GM18507 (cell line): ENCODE measurements around the gene PDE4D.

Source experiments
- DNase-seq: peaks from one replicate; pipeline ENCODE4 v3.0.0; 2011; ENCODE audit warnings: low read depth; ENCODE audit not compliant: insufficient read length; ENCODE audit errors: extremely low spot score
- FAIRE-seq: peaks from 2 replicates; lab custom pipeline; 2011; peaks lifted over from hg19 to GRCh38; lab: Jason Lieb, UNC

Gene PDE4D

DNA sequence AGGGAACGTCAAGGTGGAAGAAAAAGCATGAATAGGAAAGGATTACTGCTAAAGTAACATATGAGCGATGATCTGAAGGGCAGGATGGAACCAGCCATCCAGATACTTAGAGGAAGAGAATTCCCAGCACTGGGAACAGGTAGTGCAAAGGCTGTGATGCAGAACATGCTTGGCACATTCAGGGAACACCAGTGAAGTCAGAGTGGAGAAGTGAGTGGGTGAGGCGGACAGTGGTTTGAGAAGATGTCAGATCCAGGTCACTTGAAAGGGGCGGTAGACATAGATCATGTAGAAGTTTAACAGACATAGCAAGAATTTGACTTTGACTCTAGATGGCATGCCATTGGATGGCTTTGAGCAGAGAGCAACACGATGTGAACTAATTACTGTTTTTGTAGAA lies 374.2 kb downstream of the PDE4D start:
- no peak for DNase-seq
- FAIRE-seq: no peak

DNA sequence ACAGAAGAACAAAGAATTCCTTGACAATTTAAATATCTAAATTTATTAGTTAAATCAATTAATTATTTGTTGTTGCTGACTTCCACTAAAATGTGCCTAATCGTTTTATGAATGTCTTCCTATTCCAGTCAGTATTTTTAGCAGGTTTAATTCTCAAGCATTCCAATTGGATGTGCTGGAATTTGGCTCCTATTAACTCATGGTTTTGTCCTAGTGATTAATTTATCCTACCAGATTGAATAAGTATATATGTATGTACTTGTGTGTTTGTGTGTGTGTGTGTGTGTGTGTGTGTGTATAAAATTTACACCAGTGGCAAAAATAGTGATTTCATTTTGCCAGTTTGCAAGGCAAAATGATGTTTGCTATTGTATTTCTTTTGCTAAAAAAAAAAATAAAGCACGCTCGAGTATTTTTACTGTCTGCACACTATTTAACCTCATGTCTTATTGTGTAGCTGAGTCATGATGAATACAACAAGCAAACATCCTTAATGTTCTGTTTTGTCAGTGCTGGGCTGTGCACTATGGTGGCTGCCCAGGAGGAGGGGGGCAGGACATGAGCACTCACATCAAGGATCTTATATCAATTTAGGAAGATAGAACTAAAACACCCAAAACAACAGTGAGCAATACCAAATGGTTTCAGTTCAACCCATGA lies 375.5 kb downstream of the PDE4D start:
- no peak for DNase-seq
- FAIRE-seq: no peak

DNA sequence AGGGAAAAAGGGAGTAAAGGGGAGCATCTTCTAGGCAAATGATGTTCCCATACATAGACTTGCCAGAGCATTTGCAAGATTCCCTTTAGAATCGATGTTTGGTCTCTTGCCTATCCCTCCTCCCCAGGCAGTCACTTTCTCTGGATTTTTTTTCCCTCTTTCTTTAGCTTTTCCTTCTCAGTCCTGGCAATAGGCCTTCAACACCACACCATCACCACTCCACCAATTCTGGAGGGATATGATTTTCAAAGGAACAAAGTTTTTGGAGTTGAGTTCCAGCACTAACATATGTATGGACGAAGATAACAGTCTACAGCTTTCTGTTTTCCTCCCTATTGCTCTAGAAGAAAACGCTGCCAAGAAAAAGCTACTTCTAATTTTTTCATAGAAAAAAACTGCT lies 377.4 kb downstream of the PDE4D start:
- DNase-seq: no peak
- FAIRE-seq: no peak

DNA sequence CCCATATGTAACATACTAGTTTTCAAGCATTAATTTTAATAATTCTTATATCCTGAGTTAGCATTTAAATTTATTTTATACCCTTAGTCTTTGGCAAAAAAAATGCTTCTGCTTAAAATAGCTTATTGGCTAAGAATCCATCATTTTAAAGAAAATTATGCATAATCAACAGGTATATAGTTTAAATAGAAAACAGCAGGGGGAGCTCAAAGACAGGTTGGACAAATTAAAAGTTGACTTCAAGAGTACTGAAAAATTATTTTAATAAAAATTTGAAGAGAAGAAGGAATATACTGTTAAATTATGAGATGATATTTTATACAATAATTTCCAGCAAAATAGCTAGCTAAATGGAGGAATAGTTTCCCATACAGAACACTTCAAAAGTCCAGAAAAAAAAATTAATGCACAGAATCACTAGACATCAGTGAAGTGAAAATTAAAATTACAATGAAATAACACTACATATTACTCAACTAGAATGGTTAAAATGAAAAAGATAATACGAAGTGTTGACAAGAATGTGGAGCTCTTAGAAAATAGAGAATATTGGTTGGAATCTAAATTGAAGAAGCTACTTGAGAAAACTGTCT lies 387.1 kb downstream of the PDE4D start:
- no peak for DNase-seq
- FAIRE-seq: no peak

DNA sequence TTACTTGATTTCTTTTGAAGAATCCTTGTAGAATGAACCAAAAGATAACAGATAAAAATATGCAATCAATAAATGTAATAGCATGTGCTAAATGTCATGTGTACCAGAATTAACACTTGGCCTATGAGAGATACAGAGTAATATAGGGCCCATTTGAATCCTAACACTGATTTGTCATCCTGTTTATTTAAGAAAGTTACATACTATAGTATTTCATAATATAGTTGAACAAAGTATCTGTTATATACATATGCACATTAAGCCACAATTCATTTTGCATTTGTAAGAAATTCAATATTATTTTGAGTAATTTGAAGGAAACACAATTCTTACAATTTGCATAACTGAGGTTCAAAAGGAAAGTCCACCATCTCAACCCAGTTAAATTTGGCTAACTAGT lies 389.5 kb downstream of the PDE4D start:
- FAIRE-seq (no peak), DNase-seq (no peak)

DNA sequence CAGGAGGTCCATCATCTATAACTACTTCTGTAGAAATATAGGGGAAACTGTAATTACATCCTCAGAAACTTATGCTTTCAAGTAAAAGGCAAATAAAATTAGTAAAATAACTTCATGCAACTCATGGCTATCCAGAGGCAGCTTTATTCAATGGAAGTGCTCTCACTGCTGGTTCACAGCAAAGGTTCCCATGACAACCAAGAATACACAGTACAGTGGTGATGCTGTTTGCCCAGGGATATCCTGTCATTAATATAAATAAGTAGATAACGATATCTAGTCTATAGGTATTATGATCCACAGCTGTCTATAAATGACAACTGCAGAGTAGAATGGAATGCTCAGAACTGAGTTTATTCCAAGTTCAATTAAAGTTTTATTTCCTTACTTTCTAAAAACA lies 390.3 kb downstream of the PDE4D start:
- FAIRE-seq: no peak

DNA sequence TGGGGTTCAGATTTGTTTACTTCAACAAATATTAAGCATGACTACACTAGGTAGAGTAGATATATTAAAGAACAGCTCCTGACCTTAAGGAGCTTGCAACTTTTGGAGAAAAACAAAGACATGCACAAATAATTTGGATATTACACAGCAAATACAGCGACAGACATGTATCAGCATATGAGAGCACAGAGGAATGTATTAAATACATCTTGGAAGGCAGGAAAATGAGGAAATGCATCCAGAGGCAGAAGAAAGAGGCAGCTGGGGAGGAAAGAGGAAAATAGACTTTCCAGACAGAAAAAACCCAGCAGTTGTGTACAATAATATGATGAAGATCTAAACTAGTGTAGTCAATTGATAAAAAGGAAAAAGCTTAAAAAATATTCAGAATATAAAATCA lies 392.2 kb downstream of the PDE4D start:
- FAIRE-seq: no peak
- no peak for DNase-seq

More for the DNA sequence above, 390.3 kb downstream of the PDE4D start:
- DNase-seq: no peak

DNA sequence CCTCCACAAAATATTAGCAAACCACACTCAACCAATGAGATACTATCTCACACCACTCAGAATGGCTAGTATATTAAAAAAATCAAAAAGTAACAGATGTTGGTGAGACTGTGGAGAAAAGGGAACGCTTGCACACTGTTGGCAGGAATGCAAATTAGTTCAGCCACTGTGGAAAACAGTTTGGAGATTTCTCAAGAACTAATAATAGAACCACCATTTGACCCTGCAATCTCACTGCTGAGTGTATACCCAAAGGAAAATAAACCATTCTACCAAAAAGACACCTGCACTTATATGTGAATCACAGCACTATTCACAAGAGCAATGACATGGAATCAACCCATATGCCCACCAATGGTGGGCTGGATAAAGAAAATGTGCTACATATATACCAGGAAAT lies 393.5 kb downstream of the PDE4D start:
- no peak for FAIRE-seq
- no peak for DNase-seq

DNA sequence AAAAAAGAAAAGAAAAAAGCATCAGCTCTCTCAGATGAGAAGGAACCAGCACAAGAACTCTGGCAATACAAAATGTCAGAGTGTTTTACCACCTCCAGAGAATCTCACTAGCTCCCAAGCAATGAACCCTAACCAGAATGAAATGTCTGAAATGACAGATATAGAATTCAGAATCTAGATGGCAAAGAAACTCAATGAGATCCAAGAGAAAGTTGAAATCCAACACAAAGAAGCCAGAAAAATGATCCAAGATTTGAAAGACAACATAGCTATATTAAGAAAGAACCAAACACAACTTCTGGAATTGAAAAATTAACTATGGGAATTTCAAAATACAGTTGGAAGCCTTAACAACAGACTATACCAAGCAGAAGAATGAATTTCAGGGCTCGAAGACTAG lies 396.3 kb downstream of the PDE4D start:
- no peak for FAIRE-seq

DNA sequence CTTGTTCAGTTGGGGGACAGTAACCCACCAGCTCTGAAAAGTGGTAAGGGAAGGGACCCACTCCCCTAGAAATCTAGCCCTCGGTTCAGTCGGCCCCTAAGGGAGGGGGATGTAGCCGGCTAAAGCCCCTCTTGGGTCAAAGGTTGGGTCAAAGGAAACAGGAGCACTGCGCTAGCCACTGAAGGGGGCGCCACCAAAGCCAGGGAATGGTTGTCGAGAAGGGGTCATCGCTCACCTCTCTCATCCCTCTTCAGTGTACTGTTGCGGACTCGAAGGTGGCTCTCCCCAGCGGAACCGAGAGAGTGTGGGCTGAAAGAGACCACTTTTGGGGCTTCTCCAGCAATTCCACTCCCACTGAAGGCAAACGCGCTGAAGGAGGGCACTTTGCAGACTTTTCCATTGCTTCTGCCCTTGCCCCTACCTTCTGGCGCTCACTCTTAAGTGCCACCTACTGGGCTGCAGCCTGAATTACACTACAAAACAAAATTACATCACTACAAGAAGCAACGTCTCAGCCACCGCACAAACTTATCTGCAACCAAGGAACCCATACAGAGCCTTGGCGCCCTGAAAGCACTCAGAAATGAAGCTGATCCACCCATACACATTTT lies 396.9 kb downstream of the PDE4D start:
- FAIRE-seq (peak; percentile 31), DNase-seq (peak; percentile 2)

More for the DNA sequence above, 396.3 kb downstream of the PDE4D start:
- no peak for DNase-seq

DNA sequence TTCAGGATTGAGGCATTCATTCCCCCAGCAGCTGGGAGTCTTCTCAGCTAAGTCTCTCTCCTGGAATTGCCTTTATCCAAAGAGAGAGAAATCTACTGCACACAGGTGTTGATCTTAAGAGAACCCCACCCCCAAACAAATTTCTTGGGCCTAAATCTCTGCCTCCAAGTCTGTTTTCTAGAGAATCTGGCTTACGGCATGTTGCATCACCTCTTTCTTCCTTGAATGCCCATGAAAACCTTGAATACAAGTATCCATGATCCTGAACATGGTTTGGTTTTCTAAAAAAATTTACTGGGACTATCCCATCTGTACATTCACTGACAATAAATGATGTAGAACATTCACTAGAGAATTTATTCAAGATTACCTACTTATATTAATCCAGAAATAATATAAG lies 401.6 kb downstream of the PDE4D start:
- FAIRE-seq: no peak
- DNase-seq: no peak

DNA sequence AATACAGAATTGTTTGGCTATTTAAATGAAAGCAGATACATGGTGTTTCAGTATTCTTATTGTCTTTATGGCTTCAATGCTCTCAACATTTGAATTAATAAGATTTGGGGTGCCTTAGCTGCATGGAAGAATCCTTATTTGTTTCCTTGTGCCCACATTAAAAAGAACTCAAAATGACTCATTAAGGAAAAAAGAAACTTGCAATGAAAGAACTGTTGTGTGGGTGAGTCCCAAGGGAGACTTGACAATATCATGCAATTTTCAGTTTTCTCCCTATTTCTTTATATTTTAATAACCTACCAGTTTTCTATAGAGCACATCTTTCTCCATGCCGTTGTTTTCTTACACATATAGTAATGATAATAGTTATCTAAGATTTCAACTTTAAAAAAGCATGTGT lies 404.0 kb downstream of the PDE4D start:
- DNase-seq (no peak), FAIRE-seq (no peak)

DNA sequence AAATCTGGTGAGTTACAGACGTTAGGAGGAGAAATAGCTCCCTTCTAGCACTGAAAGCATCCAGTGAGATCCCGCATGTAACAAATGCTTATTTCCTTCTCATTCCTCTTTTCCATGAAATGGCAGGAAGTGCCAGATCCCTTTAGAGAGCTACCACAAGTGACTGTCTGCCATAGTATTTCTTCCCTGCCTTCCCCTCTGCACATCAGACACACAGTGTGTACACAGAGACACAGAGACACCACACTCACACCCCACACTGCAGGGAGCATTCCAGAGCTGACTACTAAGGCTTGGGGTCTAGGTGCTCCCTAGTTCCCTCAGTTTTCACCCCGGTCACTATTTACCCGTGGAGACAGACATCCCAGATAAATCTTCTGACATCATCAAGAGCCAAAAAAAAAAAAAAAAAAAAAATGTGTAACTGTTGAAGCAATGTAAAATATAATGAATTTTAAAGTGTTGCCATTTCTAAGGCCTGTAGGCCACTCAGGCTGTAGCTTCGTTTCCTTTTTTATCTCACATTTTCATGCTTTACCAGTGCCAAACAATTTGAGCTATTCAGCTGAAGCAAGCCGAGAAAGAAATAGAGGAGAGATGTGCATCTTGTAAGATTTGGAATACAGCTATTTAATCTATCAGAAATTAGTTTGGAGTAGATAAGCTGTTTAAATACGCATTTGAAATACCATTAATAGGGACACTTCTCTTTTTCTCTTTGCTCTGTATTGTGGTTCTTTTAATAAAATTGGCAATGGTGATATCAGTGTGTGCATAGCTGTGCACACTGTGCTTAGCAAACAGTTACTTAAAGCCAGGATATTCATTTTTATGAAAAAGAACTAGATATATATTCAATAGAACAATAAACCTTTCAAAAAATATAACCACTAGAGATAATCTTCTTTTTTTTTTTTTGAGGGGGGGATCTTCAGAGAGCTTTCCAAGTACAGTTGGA lies 405.5 kb downstream of the PDE4D start:
- no peak for FAIRE-seq
- no peak for DNase-seq

DNA sequence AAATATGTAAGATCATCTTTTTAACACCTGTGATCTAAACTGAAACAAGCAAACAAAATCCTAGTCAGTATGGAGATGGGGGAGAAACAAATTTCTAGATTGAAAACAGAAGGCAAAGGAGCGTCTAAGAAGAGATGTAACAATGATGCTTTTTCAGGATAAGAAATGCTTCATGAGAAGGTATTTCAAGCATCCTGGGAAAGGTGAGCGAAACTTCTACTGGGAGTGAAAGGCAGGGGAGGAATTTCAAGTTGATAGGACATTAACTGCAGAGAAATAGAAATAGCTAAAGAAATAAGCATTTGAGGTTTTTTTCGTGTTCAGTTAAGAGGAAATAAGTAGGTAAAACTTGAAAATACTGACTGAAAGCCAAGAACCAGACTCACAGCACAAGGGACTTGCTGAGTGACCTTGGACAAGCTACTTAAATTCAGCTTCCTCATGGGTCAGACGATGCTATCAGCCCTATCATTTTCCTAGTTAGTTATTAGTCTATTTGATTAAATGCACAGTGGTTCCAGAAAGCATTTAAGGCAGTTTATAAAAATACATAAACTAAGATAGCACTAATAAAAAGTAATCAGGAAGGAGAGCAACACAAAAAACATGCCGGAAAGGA lies 406.3 kb downstream of the PDE4D start:
- FAIRE-seq: no peak

DNA sequence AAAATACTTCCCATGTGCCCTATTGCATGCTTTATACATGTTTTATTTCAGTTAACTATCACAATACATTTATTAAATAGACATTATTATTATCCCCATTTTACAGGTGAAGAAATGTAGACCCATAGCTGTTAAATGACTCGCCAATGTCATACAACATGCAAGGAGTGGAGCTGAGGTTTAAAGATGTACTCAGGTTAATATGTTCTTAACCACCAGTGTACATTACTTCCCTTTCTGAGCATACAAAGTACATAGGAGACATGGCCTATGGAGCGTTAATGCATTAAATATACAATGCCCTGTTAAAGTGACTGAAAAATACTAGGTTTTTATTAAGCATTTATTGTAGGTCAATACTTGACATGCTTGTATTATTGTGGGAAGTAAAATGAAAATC lies 407.0 kb downstream of the PDE4D start:
- DNase-seq: no peak
- no peak for FAIRE-seq

More for the DNA sequence above, 406.3 kb downstream of the PDE4D start:
- no peak for DNase-seq

DNA sequence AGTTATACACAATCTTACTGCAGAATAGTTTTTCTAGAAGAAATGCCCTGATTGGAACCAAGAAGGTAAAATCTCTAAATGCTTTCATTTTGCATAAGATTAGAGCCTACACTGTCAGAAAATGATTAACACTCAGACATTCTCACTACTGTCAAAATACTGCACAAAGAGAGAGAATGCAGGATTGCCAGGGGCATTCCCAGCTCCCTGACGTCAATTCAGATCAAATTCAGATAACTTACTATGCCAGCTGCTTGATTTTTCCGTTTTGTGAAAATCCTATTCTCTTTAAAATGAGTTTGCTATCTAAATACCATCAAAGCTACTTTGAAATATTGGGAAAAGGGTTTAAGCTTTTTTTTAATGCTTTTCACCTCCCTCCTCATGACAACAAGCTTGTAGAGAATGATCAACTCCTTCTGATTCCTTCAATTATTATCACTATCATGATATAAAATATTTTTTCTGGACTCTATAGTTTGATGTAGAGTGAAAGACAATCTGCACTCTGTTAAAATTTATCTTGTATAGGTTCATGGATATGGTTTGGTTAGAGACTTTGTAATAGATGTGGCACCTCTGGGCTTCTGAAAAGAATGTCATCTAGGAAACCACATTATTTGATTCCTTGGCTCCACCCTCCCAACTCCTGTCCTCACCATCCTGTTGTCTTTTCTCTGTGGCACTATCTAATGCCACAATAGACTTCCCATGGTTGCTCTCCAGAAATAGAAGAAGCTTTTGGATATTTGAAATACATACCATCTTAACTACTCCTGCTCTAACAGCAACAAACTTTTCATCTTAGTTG lies 407.7 kb downstream of the PDE4D start:
- no peak for DNase-seq
- no peak for FAIRE-seq

DNA sequence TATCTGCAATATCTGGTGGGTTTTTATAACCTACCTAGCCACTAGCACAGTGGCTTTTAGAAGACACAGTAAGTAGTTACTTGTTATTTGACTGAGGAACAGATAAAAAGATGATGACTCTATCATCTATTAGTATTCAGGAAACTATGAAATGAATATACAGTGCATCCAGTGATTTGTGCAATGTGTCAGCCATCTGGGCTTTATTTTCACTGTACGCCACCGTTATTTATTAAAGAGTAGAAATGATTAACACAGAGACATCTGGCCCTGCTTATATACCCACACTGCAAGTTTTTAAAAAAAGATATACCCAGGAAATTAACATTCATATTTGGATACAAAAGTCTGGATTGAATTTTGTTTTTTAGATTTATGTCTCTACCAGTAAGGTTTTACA lies 408.4 kb downstream of the PDE4D start:
- DNase-seq (no peak), FAIRE-seq (no peak)

DNA sequence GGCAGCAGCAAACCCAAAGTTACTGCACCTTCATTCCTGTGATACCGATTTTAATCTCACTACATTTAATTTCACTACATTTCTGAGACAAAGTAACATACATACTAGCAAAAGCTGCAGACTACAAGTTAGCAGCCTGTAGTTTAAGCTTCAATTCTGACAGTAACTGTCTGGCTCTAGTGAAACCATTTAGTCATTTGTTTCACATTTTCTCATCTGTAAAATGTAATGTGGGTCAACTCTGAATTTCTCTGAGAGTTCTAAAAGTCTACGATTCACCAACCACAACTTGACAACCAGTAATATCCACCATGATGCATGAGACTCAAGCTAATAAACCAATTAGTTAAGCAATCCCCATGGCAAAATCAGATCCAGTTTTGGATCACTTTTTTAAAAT lies 408.9 kb downstream of the PDE4D start:
- DNase-seq (no peak), FAIRE-seq (no peak)

DNA sequence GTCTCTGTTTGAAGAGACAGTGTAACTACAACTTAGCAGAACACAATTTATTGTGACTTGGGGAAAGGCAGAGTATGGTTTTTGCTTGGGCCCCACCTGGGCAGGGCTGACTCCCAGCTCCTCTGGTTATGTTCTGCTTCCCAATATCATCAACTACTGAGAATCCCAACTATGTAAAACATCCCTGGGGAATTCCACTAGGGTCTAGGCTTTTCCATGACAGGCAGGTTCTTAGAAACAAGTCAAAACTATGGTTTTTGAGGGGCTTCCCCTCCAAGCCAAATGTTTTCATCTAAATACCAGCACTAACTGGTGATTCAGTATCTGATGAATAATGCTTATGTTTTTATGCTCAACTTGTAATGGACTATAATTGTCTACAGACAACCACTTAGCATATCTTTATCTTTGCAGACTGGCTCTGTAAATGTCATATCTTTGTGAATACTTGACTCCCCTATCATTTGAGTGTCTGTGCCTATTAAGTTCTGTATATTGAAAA lies 409.5 kb downstream of the PDE4D start:
- FAIRE-seq: no peak
- no peak for DNase-seq
